Measurements from ENCODE around the gene TNFRSF19.

Gene TNFRSF19

DNA sequence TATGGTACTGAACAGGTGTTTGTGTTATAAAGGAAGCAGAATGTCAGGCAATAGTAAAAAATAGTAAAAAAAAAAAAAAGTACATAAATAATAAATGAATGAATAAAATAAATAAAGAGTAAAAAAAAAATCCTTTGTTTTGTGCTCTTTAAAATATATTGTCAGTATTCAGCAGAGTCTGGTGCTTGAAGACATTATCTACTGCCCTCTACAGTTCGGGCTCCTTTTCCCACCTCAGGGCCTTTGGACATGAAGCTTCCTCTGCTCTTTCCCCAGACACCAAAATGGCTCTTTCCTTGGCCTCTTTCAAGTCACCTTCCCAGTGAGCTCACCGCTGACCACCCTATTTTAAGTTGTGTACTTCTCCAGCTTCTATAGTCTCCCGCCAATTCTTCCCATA lies 137.5 kb downstream of the TNFRSF19 start:
- H3K27me3 Mint-ChIP-seq (ENCODE audit: low read depth): no peaks in the 10 kb centered on the region
- no peak overlapping the region for H3K27ac Mint-ChIP-seq
- peaks cover 6% of the 10 kb centered on the region for H3K9me3 Mint-ChIP-seq
- H3K4me3 Mint-ChIP-seq: no peak overlapping the region
- TF ChIP-seq, protein P1, sequence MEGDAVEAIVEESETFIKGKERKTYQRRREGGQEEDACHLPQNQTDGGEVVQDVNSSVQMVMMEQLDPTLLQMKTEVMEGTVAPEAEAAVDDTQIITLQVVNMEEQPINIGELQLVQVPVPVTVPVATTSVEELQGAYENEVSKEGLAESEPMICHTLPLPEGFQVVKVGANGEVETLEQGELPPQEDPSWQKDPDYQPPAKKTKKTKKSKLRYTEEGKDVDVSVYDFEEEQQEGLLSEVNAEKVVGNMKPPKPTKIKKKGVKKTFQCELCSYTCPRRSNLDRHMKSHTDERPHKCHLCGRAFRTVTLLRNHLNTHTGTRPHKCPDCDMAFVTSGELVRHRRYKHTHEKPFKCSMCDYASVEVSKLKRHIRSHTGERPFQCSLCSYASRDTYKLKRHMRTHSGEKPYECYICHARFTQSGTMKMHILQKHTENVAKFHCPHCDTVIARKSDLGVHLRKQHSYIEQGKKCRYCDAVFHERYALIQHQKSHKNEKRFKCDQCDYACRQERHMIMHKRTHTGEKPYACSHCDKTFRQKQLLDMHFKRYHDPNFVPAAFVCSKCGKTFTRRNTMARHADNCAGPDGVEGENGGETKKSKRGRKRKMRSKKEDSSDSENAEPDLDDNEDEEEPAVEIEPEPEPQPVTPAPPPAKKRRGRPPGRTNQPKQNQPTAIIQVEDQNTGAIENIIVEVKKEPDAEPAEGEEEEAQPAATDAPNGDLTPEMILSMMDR (IDR thresholded peaks at IDR 0.05; ENCODE audit: unreplicated experiment in 3 of 3): no peak
- H3K4me1 Mint-ChIP-seq: peaks cover 34% of the 10 kb centered on the region
- no peaks in the 10 kb centered on the region for H3K36me3 Mint-ChIP-seq (ENCODE audit: low read depth)

DNA sequence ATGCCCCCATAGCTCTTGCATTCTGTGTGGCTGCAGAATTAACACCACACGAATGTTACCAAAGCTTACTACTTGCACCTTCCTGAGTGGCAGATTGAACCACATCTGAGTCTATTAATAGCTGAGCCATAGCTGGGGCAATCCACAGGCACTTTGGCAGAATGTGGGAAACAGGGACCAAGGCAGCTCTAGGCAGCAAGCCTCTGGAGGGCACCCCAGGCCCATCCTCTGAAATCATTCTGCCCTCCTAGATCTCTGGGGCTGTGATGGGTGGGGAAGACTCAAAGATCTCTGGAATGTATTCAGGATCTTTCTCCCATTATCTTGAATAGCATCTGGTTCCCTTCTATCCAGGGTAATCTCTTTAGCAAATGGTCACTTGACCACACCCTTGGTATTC lies 139.3 kb downstream of the TNFRSF19 start:
- no peak overlapping the region for H3K4me3 Mint-ChIP-seq
- TF ChIP-seq, protein P1 (IDR thresholded peaks at IDR 0.05; ENCODE audit: unreplicated experiment in 3 of 3): no peak
- H3K27me3 Mint-ChIP-seq (ENCODE audit: low read depth): no peaks in the 10 kb centered on the region
- peaks cover 18% of the 10 kb centered on the region for H3K9me3 Mint-ChIP-seq
- no peak overlapping the region for H3K27ac Mint-ChIP-seq
- peaks cover 19% of the 10 kb centered on the region for H3K4me1 Mint-ChIP-seq
- no peaks in the 10 kb centered on the region for H3K36me3 Mint-ChIP-seq (ENCODE audit: low read depth)

DNA sequence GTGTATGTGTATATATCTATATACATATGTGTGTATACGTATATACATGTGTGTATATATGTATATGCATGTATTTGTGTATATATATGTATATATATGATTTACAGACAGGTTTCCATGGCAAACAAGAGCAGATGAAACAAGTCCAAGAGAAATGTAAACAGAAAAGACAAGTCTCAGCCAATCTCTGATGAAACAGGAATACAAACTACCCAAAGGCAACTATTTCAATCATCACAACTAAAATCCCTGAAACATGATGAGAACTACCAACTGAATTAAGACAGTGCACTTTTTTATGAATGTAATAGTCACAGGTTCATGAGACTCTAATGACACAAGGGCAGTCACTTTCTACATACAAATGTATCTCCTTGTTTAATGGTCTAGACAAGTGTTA lies 140.2 kb downstream of the TNFRSF19 start:
- Mint-ChIP-seq H3K27ac (peak overlapping the region in 1 of 3 experiments; percentile 22), H3K27me3 (ENCODE audit: low read depth) (no peaks in the 10 kb centered on the region), H3K4me1 (peaks cover 10% of the 10 kb centered on the region), H3K36me3 (ENCODE audit: low read depth) (no peaks in the 10 kb centered on the region), H3K9me3 (peaks cover 18% of the 10 kb centered on the region), H3K4me3 (no peak overlapping the region)
- TF ChIP-seq, protein P1 (IDR thresholded peaks at IDR 0.05; ENCODE audit: unreplicated experiment in 3 of 3): no peak

DNA sequence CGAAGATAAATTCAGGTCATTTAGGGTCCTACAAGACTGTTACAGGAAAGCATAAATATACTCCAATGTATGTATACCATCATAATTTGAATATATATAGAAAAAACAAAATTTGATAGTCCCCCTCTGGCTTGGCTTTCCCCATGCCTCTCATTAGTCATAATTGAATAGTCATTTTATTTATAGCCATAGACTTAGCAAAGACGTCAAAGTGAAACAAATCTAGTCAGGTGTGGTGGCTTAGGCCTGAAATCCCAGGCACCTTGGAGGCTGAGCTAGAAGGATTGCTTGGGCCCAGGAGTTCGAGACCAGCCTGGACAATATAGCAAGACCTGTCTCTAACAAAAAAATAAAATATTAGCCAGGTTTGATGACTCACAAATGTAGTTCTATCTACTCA lies 141.1 kb downstream of the TNFRSF19 start:
- TF ChIP-seq, protein P1 (IDR thresholded peaks at IDR 0.05; ENCODE audit: unreplicated experiment in 3 of 3): no peak
- Mint-ChIP-seq H3K4me3 (no peak overlapping the region), H3K27me3 (ENCODE audit: low read depth) (no peaks in the 10 kb centered on the region), H3K27ac (no peak overlapping the region), H3K9me3 (peaks cover 18% of the 10 kb centered on the region), H3K36me3 (ENCODE audit: low read depth) (no peaks in the 10 kb centered on the region), H3K4me1 (peaks cover under 1% of the 10 kb centered on the region)

DNA sequence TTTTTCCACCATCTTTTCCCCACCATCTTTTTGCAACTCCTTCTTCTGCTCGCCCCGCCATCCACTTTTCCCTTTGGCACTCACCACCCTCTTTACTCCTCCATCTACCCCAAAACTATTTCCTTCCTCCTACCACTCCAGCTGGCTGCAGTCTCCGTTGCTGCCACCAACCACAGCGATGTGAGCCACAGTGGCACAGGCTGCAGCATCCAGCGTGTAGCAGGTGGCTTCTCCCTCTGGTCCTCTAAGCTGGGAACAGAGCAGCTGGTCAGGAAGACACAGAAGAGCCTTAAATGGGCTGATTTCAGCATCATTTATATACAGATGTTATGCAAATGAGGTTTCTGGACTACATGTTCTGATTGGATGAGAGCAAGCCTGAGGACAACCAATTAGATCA lies 144.5 kb downstream of the TNFRSF19 start:
- no peaks in the 10 kb centered on the region for H3K27me3 Mint-ChIP-seq (ENCODE audit: low read depth)
- TF ChIP-seq, protein P1 (IDR thresholded peaks at IDR 0.05; ENCODE audit: unreplicated experiment in 3 of 3): no peak
- H3K9me3 Mint-ChIP-seq: peaks cover 18% of the 10 kb centered on the region
- no peak overlapping the region for H3K4me3 Mint-ChIP-seq
- H3K27ac Mint-ChIP-seq: no peak overlapping the region
- no peaks in the 10 kb centered on the region for H3K36me3 Mint-ChIP-seq (ENCODE audit: low read depth)
- H3K4me1 Mint-ChIP-seq: peaks cover 10% of the 10 kb centered on the region

DNA sequence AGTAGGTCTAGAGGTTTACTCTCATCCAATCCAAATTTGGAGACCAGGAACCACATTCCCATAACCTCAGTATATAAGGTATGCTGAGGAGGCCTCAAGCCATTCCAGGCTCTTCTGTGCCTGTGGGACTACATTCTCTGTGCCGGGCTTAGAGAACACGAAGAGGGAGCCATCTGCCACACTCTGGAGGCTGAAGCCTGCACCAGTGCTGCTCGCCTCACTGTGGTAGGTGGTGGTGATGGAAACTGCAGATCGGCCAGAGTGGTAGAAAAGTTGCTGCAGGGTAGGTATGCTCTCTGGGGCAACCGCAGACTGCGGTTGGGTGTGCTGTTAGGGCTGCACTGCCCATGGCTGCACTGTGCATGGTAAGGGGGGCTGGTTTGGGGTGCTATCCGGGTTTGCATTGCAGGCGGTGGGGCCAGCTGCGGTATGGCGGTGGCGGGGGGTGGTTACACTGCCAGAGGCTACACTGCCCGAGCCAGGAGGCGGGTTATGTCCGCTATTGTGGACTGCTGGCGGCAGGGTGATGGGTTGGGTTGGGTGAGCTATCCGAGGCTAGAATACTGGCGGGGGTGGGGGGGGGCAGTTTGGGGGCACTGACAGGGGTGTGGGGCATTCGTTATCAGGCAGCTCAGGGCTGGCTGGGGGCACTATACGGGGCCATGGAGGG lies 145.0 kb downstream of the TNFRSF19 start:
- Mint-ChIP-seq H3K4me3 (no peak overlapping the region), H3K36me3 (ENCODE audit: low read depth) (no peaks in the 10 kb centered on the region), H3K27me3 (ENCODE audit: low read depth) (no peaks in the 10 kb centered on the region), H3K9me3 (peaks cover 18% of the 10 kb centered on the region), H3K4me1 (peaks cover 10% of the 10 kb centered on the region), H3K27ac (no peak overlapping the region)
- TF ChIP-seq, protein P1 (IDR thresholded peaks at IDR 0.05; ENCODE audit: unreplicated experiment in 3 of 3): no peak
